ENCODE measurements around the gene FBH1.

DNA sequence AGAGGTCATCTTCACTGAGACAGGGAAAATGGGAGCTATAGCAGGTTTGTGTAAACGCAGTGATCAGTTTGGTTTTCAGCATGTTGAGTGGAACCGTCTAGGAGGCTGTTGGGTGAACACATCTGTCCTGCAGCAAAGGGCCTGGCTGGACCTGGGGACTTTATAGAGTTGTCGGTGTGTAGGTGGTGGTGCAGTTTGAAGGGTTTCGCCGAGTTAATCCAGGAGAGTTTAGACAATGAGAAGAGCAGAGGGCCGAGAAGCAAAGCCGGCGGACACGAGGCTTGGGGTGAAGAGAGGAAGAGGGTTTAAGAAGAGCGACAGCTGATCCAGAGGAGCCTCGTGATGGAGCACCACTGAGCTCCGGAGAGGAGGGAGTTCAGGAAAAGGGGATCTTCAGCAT lies 48.2 kb downstream of the FBH1 start:
- TF ChIP-seq CTCF (IDR thresholded peaks at IDR 0.05; ENCODE audit: borderline replicate concordance, extremely low read depth, low read length, poor library complexity, severe bottlenecking) (no peak), EZH2 (IDR thresholded peaks at IDR 0.05; ENCODE audit: borderline replicate concordance, low read depth, low read length, severe bottlenecking) (no peak)

Data from DND-41 (cell line).